NCI-H345 treated with DMSO at 0.1 percent for 48 hours (cell line): ENCODE results near the gene HS1BP3.

Experiments used
- DNase-seq: peaks from one replicate; lab custom pipeline; 2025; ENCODE audit not compliant: unreplicated experiment; lab: John Stamatoyannopoulos, UW

Gene HS1BP3, protein sequence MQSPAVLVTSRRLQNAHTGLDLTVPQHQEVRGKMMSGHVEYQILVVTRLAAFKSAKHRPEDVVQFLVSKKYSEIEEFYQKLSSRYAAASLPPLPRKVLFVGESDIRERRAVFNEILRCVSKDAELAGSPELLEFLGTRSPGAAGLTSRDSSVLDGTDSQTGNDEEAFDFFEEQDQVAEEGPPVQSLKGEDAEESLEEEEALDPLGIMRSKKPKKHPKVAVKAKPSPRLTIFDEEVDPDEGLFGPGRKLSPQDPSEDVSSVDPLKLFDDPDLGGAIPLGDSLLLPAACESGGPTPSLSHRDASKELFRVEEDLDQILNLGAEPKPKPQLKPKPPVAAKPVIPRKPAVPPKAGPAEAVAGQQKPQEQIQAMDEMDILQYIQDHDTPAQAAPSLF

DNA sequence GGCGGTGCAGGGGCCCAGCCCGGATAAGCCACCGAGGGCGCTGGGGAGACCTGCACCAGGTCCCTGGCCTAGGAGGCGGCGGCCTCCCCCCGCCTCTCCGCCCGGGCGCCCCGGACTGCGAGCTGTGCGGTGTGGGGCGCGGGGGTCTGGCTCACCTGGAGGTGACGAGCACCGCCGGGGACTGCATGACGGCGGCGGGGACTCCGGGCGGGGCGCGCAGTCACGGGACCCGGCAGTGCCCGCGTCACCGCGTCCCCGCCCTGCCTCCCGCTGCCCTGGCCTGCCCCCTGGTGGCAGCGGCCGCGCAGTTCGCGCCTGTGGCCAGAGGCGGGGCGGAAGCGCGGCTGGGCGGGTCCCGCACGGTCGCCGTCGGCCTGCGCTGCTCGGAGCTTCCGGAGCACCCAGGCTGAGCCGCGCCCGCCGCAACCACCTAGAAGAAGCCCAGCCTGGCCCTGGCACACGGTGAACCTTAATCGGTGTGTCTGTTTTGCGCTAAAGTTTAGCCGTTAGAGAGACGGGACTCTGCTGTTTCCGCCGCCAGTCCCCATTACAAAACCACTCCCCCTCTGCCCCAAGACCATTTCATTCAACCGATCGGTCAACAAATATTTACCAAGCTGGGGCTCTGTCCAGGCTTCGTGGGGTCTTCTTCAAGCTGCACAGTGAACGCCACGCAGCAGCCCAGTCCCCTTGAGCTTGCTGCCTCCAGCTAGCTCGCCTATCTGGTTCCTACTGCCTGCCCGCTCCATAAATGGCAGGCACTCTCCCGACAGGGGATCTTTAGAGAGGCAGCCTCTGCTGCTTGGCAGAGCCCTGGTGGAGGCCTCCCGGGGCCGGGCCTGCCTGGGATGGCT lies at the start of gene HS1BP3:
TSS of gene HS1BP3 (minus strand) at position 222 of the 854 bp plus-strand sequence. CDS start at position 187, 35 bp downstream.
- peak; percentile 86 for DNase-seq

DNA sequence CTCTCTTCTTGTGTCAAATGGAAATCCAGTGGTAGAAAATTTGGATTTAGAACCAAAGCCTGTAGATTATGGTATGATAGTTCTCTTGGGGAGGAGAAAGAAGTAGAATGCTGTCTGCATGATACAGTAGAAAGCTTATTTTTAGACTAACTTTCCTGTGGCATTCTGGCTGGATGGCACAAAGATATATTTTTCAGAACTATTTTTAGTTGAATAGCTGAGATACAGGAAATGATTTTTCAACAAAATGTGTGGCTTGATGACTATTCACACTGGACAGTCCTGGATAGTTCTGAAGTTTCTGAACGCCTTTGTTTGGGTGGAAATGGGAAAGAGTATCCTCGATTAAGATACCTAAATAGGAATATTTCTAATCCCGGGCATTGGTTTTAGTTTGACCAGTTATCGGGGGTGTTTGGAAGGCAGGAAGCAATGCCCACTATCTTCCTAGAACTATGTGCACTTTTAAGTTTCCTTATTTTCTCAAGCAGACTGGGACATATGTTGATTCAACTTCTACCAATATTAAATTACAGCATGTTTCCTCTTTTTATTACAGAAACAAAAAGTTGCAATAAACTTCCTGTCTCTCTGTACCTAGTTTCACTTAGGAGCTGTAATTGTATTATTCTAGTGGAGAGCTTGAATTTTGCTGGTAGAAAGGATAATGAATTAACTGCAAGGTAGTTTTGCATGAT lies 48.2 kb upstream of the HS1BP3 start:
- no peak for DNase-seq

DNA sequence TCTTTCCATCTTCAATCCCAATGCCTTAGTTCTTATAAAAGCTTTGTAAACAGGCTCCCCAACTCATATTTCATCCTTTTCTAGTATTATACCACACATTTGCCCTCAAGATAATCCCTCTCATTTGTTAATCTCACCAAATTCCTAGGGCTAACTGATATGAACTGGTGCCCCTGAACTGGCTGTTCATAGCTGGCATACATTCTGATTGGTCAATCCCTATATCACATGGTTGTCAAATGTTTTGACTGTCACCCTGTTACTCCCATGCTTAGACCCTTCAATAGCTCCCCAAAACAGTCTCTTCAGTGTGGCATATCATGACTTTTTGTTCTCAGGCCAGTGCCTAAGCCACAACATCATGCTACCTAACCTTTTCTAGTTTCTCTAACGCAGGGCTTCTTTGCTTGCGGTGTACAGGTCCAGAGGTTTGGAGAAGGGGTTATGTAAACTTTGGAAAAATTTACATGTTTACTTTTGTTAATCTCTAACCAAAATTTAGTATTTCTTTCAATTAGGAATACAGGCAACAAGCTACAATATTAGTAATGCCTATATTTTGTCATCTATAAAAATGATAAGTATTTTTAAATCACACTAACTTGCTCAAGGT lies 46.5 kb upstream of the HS1BP3 start:
- no peak for DNase-seq

DNA sequence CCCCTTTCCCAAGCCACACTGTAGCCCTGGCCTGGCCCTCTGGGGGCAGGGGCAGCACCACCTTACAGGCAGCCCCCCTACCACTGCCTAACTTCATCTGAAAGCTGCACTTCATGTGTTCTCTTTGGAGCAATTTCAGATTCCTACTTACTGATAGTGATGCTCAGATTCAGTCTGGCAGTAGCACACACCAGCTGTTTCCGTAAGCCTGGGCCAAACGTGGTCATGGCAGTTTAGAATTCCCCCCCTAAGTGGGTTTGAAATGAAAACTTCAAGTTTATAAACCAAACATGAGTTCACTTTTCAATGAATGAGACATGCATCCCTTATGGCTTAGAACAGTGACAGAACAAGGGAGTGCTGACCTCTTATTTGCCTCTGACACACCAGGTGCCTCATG lies 45.5 kb upstream of the HS1BP3 start:
- DNase-seq: no peak

DNA sequence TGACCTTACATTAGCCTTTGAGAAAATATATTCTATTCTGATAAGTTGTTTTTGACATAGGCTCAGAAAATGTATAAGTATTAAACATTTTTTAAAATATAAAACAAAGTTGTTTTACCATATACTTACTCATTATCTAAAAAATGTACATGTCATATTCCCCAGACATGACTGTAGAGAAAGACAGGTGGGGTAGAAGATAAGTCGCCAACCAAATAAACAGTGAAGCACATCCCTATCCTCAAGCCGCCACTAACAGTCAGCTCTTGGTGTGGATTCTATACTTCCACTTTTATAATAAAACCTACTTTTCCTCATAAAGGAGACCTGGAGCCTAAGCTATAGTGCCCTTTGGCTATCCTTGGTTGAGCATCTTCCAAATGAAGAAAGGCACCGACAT lies 42.4 kb upstream of the HS1BP3 start:
- no peak for DNase-seq

DNA sequence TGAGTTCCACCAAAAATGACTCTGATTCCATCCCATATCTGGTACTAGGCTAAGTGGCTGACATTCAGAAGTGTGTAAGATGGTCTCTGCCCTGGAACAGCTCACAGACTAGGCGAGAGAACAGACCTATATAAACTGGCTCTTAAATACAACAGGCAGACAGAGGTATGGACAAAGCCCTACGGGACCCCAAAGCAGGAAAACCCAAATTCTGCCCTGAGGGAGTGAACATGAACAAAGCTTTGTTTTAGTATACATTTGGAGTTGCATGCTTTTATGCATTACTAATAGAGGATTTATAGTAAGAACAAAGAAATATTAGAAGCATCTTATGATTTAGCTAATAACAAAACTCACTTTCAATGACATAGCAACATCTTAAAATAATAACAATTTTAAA lies 41.2 kb upstream of the HS1BP3 start:
- no peak for DNase-seq

DNA sequence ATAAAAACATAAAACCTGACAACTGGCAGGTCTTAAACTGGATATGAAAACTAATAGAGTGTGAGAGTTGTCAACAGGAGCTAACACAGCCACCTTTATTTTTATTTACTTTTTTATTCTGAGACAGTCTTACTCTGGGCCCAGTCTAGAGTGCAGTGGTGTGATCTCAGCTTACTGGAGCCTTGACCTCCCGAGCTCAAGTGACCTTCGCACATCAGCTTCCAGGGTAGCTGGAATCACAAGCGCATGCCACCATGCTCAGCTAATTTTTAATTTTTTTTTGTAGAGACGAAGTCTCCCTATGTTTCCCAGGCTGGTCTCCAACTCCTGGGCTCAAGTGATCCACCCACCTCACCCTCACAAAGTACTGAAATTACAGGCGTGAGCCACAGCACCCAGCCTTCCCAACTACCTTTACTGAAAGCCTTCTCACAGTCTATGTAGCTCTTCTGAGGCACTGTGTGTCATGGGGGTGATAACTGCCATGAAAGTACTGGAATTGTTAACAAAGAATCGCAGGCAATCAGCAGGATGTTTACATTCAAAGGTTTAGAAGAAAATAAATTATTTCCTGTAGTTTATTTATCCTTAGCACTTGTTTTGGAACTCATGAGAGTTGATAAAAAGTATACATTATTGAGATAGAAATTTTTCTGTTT lies 40.3 kb upstream of the HS1BP3 start:
- DNase-seq: no peak

DNA sequence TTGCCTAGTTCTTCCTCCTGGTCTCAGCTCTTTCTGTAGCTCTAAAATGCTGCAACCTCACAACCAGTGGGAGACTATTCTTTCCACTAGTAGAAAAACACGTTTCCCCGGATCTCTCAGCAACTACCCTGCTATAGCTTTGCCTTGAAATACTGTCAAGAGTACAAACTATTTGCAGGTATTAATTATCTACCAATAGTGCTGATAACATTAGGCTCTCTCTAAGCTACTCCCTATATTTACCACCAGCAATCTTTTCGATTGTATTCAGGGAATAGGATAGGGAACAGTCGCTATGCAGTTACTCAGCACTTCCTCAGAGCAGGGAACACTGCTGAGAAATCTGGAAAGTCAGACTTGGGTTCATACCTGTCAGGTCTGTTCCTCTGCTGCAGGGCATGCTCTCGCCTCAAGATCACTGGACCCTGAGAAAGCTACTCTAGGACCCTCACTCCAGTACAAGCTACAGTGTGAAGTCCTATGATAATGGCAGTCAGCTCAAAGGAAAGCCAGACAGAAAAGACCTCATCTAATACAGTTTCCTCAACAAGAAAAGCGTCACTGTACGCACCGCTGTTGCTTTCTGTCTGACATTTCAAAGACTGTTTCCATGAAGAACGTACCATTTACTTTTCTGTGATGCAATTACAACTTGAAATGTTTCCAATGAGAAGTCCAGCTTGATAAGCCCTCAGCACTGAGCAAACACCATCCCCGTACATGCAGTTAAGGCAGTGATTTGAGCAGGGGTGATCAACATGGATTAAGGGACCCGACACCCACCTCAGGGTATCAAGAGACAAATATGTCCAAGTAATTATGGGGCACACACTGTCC lies 38.7 kb upstream of the HS1BP3 start:
- no peak for DNase-seq

DNA sequence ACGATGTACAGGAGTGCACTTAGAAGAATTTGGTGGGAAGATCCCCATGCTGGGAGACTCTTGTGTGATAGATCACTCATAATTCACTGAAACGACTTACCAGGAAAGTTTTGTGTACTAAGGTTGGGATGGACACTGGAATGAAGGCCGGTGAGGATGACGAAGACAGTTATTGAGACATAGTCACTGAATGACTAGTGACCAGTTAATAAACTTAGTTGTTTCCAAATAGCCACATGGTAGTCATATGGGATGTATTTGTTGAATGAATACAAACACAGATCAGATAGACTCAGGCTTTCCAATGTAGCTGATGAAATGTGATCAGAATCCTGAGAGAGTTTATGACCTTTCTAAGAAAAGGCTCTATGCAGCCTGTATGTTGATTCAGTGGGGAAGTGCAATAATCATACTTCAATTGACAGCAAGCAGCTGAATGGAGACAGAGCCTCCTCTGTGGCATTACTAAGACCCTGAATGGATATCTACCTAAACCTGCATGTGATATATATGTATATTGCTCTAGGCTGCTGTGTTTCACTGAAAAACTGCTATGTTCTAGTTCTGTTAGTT lies 36.4 kb upstream of the HS1BP3 start:
- no peak for DNase-seq

DNA sequence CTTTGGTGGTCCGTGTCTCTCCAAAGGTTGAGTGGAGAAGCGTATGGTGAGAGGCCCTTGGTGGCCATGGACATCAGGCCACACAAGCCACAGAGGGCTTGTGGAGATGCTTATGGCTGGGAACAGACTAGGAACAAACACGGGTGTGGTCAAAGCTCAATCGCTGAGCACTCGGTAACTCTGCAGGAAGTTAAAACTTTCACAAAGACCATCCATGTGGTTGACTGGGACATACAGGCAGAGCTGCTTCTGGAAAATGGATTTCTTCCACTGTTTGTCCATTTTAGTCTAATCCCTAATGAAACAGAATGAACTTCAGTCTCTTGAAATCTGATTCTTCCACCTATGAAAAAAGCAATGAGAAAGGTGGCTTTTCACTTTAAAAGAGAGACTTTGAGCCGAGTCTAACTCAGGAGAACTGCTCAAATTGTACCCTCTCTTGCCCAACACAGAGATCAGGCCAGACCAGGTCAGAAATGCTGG lies 33.7 kb upstream of the HS1BP3 start:
- DNase-seq: no peak

DNA sequence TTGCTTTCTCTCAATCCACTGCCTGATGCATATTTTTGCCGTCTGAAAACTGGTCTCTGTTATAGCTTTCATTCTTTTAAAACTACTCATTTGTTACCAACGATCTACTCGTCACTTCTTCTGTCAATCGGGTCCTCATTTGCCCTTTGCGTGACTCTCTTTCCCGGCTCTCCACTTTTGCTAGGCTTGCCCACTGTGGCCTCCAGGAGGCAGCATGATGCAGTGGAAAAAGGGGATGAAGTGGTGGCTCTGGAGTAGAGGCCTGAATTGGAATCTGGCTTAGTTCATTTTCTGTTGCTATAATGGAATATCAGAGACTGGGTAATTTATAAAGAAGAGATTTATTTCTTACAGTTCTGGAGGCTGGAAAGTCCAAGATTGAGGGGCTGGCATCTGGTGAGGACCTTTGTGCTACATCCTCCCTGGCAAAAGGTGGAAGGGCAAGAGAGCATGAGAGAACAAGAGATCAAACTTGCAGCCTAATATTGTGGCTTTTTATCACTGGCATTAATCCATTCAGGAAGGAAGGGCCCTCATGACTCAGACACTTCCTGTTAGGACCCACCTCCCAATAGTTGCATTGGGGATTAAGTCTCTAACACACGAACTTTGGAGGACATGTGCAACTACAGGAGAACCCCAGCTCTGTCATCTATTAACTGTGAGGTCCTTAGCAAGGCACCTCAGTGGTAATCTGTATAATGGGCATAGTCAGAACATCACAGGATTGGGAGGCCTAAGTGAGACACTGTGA lies 31.4 kb upstream of the HS1BP3 start:
- DNase-seq: no peak

DNA sequence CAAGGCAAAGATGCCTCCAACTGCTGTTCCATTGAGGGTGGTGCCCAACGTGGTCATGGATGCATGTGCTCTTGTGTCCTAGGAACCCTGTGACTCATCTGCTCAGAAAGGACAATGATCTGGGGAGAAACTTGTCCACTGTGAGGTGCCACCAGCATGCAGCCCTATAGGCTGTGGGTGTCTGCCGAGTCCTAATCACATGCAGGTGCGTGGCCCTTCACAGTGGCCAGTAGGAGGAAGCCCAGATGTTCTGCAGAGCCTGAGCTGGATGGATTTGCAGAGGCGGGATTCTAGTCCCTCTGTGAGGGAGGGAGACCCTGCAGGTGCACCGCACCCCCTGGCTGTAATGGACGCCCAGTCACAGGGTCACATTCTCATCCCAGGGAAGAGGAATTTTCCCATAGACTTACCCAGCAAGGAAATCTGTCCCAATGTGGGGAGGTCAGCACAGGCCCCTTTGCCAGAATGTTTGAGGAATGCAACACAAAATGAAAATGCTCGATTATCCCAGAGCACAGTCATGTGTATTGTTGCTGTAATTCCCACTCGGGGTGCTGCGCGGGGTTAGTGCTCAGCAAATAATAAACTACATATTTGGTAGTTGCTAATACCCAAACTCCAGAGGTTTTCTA lies 30.0 kb upstream of the HS1BP3 start:
- no peak for DNase-seq

DNA sequence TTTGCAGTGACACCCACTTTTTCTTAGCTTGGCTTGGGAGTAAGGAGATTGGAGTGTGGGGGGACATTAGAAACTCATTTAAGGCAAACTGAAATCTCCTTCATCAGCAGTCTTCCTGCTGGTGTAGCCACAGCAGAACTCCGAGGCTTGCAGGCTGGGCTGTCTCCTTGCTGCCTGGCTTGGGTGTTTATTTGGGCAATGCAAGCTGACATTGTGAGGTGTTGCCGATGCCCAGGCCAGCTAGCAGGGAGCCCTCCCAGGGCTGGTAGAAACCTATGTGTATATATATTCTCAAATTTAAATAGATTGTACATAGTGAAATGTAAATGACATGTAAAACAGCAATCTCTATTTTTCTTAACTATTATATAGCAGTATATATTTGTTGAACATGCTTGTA lies 27.9 kb upstream of the HS1BP3 start:
- no peak for DNase-seq

DNA sequence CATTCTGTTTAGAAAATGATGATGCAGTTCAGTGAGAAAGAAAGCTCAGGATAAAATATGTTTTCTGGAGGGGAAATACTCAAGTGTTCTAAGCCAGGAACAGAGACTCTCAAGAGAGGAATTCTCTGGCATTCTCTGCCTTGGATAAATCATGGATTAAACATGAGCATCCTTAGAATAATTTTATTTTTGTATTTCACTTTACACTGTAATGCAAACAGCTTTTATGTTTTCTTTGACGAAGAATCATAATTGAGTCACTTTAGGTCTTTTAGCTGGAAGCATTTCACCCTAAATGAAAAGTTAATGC lies 27.1 kb upstream of the HS1BP3 start:
- DNase-seq: no peak

DNA sequence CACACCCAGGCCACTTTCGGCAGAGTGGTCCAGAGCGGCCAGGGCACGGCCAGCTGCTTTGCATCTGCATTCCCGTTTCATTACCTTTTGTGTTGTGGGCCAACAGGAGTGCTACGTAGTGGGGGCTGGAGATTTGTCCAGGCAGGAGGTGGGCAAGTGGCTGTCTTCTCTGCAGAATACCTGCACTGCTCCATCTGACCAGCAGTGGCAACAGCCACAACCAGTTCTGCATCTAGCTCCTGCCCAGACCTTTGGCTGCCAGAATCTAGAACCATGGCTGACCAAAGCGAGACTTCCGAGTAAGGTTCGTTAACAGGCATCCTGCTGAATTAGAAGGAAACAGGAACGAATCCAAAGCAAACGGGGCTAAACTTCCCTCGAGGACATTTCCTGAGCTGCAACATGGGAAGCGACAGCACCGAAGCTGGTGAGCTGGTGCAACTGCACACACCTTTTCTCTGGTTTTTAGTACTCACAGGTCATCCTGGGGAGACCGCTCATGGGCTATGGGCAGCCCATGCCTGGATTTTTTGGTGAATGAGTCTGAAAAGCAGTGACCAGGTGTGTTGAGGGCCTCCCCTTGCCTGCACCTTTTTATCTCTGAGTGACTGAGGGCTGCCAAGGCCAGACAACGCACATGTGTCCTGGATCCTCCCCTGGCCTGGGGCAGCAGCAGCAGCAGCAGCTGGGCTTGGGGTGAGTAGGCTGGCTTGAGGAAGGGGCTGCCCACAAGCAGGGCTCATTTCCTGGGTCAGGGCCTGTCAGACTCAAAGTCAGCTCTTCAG lies 26.6 kb upstream of the HS1BP3 start:
- DNase-seq: no peak

DNA sequence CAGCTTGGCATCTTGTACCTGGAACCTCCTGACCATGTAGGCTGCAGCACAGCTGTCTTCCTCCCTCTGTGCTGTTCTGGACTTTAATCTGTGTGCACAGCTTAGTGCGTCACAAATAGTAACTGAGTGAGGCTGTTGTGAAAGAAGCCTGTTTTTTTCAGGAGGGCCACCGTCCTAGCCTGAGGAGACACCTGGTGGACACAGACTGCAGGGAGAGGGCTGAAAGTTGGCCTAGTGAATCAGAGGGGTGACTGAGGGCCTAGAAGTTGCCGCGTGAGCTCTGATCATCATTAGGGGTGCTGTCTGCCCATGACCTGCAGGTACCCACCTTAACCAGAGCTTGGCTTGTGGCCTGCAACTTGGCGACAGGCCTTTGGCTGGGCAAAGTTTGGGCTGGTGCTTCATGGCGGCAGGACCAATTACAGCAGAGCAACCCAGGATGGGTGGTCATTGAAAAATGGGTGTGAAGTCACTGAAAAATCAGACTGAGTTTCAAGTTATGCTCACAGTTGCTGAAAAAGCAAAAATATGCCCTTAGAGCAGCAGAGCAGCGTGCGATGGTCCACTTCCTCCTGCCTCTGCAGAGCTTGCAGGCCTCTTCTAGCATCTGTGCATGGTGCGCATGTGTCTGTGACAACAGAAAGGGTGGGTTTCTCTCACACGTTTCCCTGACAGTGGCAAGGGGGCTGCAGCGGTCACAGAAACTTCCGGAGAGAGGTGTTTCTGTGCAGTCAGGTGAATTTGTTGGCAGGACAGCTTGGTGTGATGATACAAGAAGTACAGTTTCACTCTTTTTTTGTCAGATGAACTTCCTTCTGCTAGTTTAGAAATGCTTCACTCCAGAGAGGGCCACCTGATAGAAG lies 25.7 kb upstream of the HS1BP3 start:
- DNase-seq: no peak
